SKM-1 (cell line): Measurements from ENCODE around the gene CAMTA1.
"Not testable (repeated sequence)": the region's sequence is repeated elsewhere in the genome, so short reads cannot be mapped to it uniquely, and the experiment has no call there.

Experiments used
- DNase-seq: peaks from one replicate; lab custom pipeline; 2025; ENCODE audit not compliant: unreplicated experiment; lab: John Stamatoyannopoulos, UW

Gene CAMTA1

DNA sequence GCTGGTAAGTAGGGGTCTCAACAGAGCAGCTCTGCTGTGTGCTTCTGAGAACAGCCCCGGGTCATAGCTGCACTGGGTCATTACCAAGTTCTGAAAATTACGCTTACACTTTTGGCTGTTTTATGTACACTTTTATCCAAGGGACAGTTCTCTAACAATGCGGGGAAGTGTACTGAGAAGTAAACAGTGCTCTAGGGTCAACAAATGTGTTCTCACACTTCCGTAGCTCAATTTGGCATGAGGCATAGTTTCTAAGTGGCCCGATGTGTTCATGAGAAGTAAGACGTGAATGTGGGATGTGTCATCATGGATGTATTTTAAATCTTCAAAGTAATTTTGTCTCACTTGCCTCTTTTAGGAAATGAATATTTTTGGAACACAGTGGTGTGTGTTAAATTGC, 975.0 kb downstream of the CAMTA1 start:
- DNase-seq, result no peak

DNA sequence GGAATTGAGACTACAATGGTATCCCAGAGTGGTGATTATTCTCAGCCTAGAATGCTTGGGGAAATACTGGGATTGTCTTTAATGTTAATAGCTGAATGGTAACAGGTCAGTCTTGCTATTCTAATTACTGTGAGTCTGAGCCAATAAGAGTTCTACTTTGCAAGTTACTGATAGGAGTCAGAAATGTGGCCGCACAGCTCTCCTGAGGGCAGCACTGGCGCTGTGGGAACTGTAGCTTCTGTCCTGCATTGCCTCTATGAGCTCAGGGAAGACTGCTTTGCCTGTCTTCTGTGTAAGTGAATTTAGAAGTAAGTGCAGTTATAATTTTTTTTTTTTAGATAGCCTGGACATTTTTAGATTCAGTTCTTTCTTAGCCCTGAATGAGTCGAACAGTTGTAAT, 975.8 kb downstream of the CAMTA1 start:
- no peak for DNase-seq

DNA sequence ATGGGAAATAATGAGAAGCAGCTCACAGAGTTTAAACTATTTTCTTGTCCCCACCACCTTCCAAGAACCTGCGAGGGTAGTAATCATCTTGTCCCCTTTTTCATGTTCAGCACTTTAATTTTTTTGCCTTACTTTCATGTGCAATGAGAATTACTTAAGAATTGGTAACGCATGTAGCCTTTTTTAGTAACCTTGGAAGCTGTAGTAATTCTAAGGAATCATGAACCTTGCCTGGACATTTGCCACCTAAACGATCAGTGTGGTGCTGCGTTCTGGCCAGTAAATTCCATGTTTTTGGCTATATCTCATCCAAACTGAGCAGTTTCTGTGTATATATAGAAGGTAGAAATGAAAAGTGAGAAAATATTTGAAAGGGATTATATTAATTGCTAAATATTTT, 981.9 kb downstream of the CAMTA1 start:
- DNase-seq, result no peak

DNA sequence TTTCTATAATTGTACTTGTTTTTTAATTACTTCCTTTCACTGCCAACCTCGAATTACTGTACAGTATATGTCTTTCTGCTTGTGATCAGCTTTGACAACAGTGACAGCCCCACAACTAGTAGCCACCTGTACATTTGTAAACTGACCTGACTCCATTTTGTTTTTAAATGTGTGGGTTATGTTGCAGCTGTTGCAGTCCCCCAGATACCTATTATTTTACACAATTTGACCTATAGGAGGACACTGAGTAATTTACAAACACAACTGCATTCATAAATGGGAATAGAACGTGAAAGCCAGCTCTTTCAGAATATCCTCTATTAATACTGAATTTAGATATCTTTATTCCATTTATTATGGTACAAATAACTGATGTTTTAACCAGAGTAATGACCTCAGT, 983.3 kb downstream of the CAMTA1 start:
- no peak for DNase-seq

DNA sequence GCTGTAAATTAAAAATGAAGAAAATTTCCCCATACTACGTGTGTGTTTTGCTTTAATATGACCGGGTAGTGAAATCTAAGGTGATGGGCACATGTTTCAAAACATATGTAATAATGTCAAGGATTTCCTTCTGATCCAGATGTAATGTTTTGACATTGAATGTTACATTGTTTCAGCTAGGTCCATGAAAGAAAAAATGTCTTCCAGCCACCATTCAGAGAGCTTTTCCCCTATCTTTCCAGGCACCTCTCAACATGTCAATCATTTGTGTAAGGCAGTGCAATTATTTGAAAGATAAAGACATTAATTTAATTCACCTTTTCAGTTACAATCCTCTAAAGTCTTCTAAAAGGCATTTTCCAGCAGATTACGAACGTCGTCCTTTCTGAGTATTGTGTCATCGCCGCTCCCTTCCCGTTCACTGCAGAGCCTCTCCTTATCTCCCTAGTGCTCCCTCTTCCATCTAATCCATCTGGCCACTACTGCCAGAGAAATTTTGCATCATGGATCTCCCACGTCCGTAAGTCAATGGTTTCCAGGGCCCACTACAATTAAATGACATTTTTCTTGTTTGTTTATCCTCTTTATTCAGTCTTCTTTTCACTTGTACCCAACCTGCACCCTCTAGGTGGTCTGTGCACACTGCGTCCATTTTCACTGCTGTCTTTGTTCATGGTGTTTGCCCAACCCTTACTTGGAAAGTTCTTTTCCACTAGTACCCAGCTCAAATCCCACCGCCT, 984.6 kb downstream of the CAMTA1 start:
- no peak for DNase-seq

DNA sequence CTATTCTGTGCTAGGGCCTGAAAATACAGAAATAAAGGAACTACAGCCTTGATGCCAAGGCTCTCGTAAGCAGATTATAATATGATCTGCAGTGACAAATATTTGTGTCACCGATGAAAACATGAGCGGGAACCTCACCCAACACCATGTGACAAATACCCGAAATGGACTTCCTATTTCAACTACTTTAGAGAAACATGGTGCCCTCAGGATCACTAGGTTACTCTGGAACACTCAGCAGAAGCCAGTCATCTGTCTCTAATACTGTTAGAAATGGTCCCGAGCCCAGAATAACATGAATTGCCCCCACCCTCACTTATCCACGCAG, 985.4 kb downstream of the CAMTA1 start:
- DNase-seq, result no peak

DNA sequence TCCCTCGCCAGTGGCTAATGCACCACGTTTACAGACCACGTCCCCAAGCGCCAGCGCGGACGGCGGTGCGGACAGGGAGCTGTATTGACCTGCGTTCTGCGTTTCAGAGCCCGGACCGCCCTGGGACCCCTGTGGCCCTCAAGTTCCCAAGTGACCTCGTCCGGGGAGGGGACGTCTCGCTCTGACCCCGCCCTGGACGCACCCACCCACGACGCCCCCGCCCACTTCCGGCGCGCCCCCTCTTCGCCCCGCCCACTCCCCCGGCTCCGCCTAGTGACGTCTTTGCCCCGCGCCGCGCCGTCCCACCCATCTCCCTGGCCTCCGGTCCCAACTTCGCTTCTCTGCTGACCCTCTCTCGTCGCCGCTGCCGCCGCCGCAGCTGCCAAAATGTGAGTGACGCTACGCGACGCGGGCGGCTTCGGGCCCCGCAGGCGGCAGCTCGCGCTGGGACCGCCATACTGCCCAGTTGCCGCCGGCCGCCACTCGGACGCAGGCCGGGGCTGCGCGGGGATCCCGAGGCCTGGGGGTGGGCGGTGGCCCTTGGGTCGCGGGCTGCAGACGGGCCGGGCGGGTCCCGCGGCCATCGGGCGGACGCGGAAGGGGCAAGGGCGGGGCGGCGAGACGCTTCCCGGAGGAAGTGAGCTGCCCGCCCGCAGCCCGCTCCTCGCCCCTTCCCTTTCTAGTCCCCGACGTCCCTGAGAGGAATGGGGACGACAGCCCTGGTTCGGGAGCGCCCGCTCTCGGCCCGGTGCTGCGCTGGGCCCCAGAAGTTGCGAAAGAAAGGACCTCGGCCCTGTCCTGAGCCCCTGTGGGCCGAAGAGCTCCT, 986.0 kb downstream of the CAMTA1 start, which contains the start of gene VAMP3:
VAMP3 (plus strand) TSS at position 300 of the 826 bp plus-strand sequence; CDS start at position 388, 88 bp downstream.
- peak; percentile 47 for DNase-seq

DNA sequence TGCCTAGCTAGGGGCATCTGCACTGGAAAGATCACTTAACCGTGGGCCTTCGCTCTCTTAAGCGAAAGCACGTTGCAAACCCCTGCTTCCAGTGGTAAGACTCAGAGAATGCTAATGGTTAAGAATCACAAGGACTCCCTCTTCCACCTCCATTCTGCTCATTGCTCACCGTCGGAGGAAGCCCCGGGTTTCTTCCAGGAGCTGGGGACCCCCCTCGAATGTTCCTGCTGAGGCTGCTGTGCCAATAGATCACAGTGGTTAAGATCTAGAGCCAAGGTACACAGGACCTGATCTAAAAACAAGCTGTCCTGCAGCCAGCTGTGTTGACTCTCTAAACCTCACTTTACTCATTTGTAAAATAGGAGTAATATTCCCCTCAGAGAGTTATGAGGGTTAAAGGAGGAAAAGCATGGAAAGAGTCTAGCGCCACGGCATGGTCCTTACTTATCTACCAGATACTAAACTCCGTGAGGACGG, 986.6 kb downstream of the CAMTA1 start:
- no peak for DNase-seq

DNA sequence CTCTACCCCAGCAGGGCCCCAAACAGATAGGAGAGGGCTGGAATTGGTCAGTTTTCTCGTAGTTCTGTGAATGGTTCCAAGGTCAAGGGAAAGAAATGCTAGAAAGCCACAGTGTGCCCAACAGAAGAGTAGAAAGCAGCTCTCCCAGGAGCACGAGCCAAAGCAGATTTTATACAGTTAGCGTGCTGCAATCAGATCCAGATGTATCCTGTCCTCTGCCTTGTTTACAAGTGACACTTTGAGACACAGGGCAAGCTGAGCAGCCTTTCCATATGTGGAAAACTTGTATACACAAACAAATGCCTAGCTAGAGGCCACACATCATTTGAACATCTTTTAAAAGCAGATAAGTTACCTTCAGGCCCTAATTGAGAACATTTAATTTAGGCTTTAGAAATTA, 992.3 kb downstream of the CAMTA1 start:
- no peak for DNase-seq

DNA sequence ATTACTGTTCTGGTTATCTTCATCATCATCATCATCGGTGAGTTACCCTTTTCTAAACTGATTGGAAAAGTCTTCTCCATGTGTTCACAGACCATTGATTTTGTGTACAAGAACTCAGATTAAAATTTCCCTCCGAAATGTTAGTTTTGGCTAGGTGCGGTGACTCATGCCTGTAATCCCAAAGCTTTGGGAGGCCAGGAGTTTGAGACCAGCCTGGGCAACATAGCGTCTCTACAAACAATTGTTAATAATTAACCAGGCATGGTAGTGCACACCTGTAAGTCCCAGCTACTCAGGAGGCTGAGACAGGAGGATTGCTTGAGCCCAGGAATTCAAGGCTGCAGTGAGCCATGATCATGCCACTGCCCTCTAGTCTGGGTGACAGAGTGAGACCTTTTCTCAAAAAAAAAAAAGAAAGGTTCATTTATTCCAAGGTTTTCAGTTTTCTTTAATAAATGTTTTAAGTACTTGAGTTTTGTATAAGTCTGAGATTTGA, 992.9 kb downstream of the CAMTA1 start:
- no peak for DNase-seq

DNA sequence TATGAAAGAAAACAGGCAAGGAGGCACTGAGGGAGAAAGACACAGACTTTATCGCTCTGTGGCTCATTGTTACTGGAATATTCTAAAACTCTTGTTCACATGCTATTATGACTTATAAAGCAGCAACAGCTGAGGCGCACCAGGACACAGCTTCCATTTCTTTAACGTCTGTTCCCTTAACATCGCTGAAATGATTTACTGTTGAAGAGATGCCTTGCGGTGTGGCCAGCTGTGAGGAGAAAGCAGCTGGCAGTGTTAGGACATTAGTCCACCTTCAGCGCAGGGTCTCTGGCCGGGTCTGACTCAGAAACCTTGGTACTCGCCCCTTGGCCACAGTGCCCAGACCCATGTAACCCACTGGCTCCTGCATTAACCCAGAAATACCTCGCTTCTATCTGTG, 995.7 kb downstream of the CAMTA1 start:
- DNase-seq, result no peak

DNA sequence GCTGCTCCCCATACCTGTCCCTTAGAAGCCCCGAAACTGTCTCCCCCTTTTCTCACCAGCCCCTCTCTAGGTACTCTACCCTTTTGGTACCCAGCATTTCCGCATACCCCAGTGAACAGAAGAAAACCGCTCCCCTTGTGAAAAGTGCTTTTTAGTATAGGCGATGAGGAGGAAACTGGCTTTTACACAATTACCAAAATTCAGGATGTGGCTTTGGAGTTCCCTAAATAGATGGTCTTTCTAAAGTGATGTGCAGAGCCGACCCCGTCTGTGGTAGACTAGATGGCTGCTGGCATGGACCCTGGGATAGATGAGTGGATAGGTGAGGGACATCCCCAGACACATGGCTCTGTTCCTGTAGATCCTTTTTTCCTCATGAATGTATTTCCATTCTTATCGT, 996.2 kb downstream of the CAMTA1 start:
- DNase-seq, result peak; percentile 37

DNA sequence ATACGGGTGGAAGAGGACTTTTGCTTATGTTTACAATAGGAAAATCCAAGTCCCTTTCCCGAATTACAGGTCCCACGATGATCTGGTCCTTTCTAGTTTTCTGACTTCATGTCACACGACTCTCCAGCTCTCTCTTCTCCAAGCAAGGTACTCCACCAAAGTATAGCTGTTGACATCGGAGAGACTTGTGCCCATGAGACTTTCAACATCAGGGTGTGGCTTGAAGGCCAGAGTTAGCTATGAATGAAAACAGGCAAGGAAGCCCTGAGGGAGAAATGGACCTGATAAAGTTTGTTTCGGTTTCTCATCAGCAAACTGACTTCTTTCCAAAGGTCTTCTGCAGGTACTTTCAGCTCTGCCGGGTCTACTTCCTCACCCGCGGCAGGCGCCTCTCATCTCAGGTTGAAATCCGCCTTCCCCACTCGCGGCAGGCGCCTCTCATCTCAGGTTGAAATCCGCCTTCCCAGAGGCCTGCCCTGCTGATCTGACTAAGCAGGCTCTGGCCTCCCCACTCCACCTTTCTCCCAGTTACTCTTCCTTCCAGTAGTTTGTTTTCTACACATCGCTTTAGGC, 996.8 kb downstream of the CAMTA1 start:
- DNase-seq, result peak; percentile 20

DNA sequence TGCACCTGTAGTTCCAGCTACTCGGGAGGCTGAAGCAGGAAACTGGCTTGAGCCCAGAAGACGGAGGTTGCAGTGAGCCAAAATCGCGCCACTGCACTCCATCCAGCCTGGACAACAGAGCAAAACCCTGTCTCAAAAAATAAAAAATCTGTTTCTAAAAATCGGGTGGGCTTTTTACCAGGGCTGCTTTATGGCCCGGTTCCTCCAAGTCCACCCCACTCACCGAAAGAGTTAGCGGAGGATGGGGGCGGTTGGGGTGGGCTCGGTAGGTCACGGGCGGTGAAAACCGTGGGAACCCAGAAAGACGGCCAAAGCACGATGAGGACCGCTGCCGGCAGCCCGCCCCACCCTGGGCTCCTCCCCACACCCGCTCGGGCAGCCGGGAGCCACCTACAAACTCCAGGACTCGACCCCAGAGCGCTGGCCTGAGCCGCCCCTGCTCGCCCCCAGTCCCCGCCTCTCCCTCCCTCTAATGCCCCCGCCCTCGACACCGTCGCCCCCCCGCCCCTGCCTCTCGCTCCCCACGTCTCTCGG, 998.0 kb downstream of the CAMTA1 start:
- DNase-seq, result peak; percentile 28

DNA sequence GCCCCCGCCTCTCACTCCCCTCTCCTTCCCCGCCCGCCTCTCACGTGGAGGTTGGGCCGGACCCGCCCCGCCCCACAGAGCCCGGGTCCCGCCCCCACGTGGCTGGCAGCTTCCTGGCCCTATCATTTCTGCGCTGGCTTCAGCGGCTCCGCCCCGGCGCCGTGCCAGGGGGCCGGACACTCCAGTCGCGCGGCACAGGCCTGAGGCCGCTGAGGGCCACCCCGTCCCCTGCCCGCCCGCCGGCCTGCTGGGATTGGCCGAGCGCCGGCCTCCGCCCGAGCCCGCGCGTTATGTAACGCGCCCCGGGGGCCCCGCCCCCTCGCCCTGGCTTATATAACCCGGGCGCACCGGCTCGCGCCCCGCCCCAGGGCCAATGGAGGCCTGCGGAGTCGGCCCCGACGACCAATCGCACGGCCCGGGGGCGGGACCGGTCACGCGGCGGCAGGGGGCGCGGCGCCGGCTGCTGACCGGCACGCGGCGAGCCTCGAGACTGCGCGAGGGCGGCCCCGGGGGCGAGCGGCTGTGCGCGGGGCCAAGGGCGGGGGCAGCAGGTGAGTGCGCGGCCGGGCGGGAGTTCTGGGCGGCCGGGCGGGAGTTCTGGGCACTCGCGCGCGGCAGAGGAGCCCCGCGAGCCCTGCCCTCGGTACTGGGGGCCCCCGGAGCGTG, 998.7 kb downstream of the CAMTA1 start, which contains the start of gene PER3:
PER3 (plus strand) TSS at position 466 of the 666 bp plus-strand sequence. CDS start 587 bp downstream, outside the sequence.
- peak; percentile 87 for DNase-seq

DNA sequence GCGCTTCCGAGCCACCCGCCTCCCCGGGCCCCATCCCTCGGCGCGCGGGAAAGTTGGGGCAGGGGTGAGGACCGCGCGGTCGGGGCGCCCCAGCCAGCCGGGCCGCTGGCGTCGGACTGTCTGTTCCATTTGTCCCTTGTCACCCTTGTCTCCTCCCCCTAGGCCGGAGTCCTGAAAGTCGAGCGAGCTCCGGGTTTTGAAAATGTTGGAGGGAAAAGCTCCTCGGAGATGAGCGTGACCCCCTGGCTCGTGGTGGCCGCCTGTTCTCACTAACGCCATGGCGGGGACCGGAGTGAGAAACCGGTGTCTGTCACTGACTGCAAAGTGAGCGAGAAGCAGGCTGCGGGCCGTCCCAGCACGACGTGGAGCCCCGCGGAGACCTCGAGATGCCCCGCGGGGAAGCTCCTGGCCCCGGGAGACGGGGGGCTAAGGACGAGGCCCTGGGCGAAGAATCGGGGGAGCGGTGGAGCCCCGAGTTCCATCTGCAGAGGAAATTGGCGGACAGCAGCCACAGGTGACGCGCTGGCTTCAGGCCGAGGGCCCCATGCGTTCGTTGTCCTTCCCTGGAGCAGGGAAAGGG, 999.3 kb downstream of the CAMTA1 start:
- no peak for DNase-seq

DNA sequence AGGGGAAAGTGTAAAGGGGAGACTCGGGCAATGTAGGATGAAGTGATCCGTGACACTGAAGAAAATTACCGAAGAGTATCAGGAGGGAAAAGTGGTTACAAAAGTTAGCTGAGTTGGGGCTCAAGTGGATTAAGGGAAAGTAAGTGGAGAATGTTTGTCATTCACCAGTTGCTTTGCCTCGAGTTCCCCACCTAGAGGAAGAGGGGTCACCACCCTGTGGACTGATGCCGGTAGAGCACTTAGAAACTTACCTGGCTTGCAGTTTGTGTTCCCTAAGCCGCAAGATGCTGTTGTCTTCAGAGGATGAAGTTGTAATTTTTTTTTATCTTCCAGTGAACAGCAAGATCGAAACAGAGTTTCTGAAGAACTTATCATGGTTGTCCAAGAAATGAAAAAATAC, 999.9 kb downstream of the CAMTA1 start:
- no peak for DNase-seq

DNA sequence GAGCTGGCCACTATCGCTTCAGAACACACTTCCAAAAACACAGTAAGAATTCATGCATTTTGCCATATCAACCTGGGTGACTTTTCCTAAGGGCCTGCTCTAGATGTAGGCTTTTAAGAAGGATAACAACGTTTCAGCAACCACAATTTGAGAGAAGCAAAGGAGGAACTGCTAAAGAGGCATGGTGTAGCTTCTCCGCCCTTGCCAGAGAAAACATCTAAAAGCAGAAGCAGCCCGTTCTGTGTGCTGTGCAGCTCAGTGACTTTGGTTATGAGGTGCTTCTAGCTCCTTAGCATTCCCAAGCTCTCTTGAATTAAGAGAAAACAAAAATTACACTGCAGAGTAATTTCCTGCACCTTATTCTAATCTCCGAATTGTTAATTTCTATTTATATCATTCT, 1001.5 kb downstream of the CAMTA1 start:
- peak; percentile 23 for DNase-seq

DNA sequence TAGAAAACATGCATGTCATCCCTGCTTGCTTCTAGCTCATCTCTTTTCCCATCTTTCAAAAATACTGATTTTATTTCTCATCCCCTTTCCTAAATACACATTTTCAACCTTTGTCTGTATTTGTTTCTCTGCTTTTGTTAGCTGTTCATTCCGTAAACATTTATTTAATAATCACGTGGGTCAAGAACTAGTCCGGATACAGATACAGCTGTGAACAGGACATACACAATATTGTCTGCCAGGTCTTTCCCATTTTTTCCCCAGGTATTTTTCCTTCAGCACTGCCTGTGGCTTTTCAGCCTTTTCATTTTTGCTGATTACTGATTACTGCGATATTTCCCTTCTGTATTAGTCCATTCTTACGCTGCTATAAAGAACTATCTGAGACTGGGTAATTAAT, 1004.6 kb downstream of the CAMTA1 start:
- DNase-seq, result no peak

DNA sequence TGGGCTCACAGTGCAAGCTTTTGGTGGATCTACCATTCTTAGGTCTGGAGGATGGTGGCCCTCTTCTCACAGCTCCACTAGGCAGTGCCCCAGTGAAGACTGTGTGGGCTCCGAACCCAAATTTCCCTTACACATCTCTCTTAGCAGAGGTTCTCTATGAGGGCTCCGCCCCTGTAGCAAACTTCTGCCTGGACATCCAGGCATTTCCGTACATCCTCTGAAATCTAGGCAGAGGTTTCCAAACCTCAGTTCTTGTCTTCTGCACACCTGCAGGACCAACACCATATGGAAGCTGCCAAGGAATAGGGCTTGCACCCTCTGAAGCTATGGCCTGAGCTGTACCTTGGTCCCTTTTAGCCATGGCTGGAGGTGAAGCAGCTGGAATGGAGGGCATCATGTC, 1005.8 kb downstream of the CAMTA1 start:
- DNase-seq, result not testable (repeated sequence)
